Trophoblast cell (in vitro differentiated cells and primary cell): Measurements from ENCODE around the gene ZBTB37.

Experiments
- DNase-seq, 2 donors: peaks; one replicate each; pipeline ENCODE4 v3.0.0-alpha.2; 2016
- H2AFZ ChIP-seq: 2 replicates; pipeline ENCODE4 v1.6.1; 2013; ENCODE audit warnings: low read length, moderate library complexity, mild to moderate bottlenecking; ENCODE audit not compliant: insufficient read depth, poor library complexity
- H2AK5ac ChIP-seq: 2 replicates; pipeline ENCODE4 v1.6.1; 2013; ENCODE audit warnings: mild to moderate bottlenecking, low read length
- H2BK120ac ChIP-seq: 2 replicates; pipeline ENCODE4 v1.6.1; 2013; ENCODE audit warnings: low read length, mild to moderate bottlenecking, moderate library complexity; ENCODE audit not compliant: insufficient read depth, poor library complexity
- H2BK12ac ChIP-seq: 2 replicates; pipeline ENCODE4 v1.6.1; 2013; ENCODE audit warnings: mild to moderate bottlenecking, low read length, moderate library complexity
- H2BK5ac ChIP-seq: 2 replicates; pipeline ENCODE4 v1.6.1; 2013; ENCODE audit warnings: low read length, low read depth, moderate library complexity, mild to moderate bottlenecking; ENCODE audit not compliant: poor library complexity
- H3K14ac ChIP-seq: 2 replicates; pipeline ENCODE4 v1.6.1; 2013; ENCODE audit warnings: mild to moderate bottlenecking, low read length
- H3K18ac ChIP-seq: 2 replicates; pipeline ENCODE4 v1.6.1; 2013; ENCODE audit warnings: mild to moderate bottlenecking, low read length
- H3K23ac ChIP-seq: 2 replicates; pipeline ENCODE4 v1.6.1; 2013; ENCODE audit warnings: low read length
- H3K27ac ChIP-seq: 2 replicates; pipeline ENCODE4 v1.5.1; 2013; ENCODE audit warnings: low read depth, mild to moderate bottlenecking, inconsistent platforms, low read length, moderate library complexity
- H3K27me3 ChIP-seq: 2 replicates; pipeline ENCODE4 v1.6.1; 2013; ENCODE audit warnings: inconsistent platforms, mild to moderate bottlenecking, low read length, moderate library complexity; ENCODE audit not compliant: insufficient read depth
- H3K36me3 ChIP-seq, 2 experiments: 1 replicate in 1 of 2; 2 replicates in 1 of 2; pipeline ENCODE4 v1.6.1; 2013; ENCODE audit warnings: low read length in 2 of 2, mild to moderate bottlenecking in 2 of 2, moderate library complexity in 1 of 2; ENCODE audit not compliant: insufficient read depth in 2 of 2, control insufficient read depth in 1 of 2
- H3K4ac ChIP-seq: 2 replicates; pipeline ENCODE4 v1.6.1; 2013; ENCODE audit warnings: low read depth, mild to moderate bottlenecking, low read length, moderate library complexity
- H3K4me1 ChIP-seq, 2 experiments: 1 replicate in 1 of 2; 2 replicates in 1 of 2; pipeline ENCODE4 v1.6.1; 2013; ENCODE audit warnings: low read length in 2 of 2, mild to moderate bottlenecking in 2 of 2, moderate library complexity in 1 of 2; ENCODE audit not compliant: insufficient read depth in 2 of 2, control insufficient read depth in 1 of 2
- H3K4me2 ChIP-seq: 2 replicates; pipeline ENCODE4 v1.6.1; 2013; ENCODE audit warnings: inconsistent platforms, mild to moderate bottlenecking, low read length, moderate library complexity
- H3K4me3 ChIP-seq: 2 replicates; pipeline ENCODE4 v1.5.1; 2013; ENCODE audit warnings: mild to moderate bottlenecking, low read depth, low read length, inconsistent platforms
- H3K79me1 ChIP-seq: one replicate; pipeline ENCODE4 v1.6.1; 2013; ENCODE audit warnings: low read length
- H3K79me2 ChIP-seq: 2 replicates; pipeline ENCODE4 v1.6.1; 2013; ENCODE audit warnings: low read length, mild to moderate bottlenecking; ENCODE audit not compliant: control insufficient read depth, insufficient read depth, poor library complexity
- H3K9ac ChIP-seq: 2 replicates; pipeline ENCODE4 v1.6.1; 2013; ENCODE audit warnings: mild to moderate bottlenecking, low read length
- H3K9me3 ChIP-seq: 2 replicates; pipeline ENCODE4 v1.6.1; 2013; ENCODE audit warnings: low read depth, mild to moderate bottlenecking, control low read depth, inconsistent platforms, low read length; ENCODE audit not compliant: insufficient read depth
- H4K12ac ChIP-seq: 2 replicates; pipeline ENCODE4 v1.6.1; 2013; ENCODE audit warnings: low read depth, mild to moderate bottlenecking, low read length, moderate library complexity
- H4K8ac ChIP-seq: 2 replicates; pipeline ENCODE4 v1.6.1; 2013; ENCODE audit warnings: low read depth, mild to moderate bottlenecking, low read length, moderate library complexity
- H4K91ac ChIP-seq: one replicate; pipeline ENCODE4 v1.6.1; 2013; ENCODE audit warnings: low read depth, mild to moderate bottlenecking, low read length, moderate library complexity
- WGBS: extraction: QIAGEN DNeasy Blood & Tissue Kit; methylation state at CpG from one replicate; pipeline ENCODE4 v1.1.7; 2013; ENCODE audit warnings: missing lambda C conversion rate; ENCODE audit not compliant: insufficient read length, insufficient coverage; ENCODE audit errors: extremely low coverage; 5-methylcytosine and 5-hydroxymethylcytosine counted together

Gene ZBTB37

GRCh38 chr1:173866413-173867115 lies 1.6 kb upstream of the ZBTB37 start:
- Histone ChIP-seq H3K79me2 (peaks cover 12% of the 10 kb centered on the region), H3K18ac (no peak overlapping the region), H3K27ac (peak overlapping the region; percentile 55), H3K4ac (peak overlapping the region; percentile 76), H3K9ac (peak overlapping the region; percentile 72), H3K79me1 (peaks cover 14% of the 10 kb centered on the region), H4K12ac (no peak overlapping the region), H3K9me3 (no peaks in the 10 kb centered on the region), H2BK120ac (no peak overlapping the region), H4K91ac (no peak overlapping the region), H2AFZ (no peak overlapping the region), H3K27me3 (no peaks in the 10 kb centered on the region), H3K36me3 (peaks cover 18 to 34% of the 10 kb centered on the region in 2 experiments), H3K4me3 (no peak overlapping the region), H4K8ac (no peak overlapping the region), H3K4me1 (no peaks in the 10 kb centered on the region), H2AK5ac (no peak overlapping the region), H2BK5ac (no peak overlapping the region), H3K14ac (no peak overlapping the region), H3K4me2 (peak overlapping the region; percentile 74), H3K23ac (no peak overlapping the region), H2BK12ac (no peak overlapping the region)
- DNase-seq, result no peak
- no CpG with 5 or more reads among the region's 2 CpGs for WGBS

- peak overlapping the region; percentile 60 for H4K12ac ChIP-seq
- H2BK5ac ChIP-seq, result peak overlapping the region; percentile 42
- DNase-seq, result peak in 1 of 2 donors; percentile 49
- no peaks in the 10 kb centered on the region for H3K9me3 ChIP-seq
- H2BK120ac ChIP-seq, result no peak overlapping the region
- peak overlapping the region; percentile 75 for H3K4ac ChIP-seq
- H3K27me3 ChIP-seq, result no peaks in the 10 kb centered on the region
- H3K36me3 ChIP-seq, result peaks cover 18 to 34% of the 10 kb centered on the region in 2 experiments
- H4K91ac ChIP-seq, result peak overlapping the region; percentile 48
- H3K79me2 ChIP-seq, result peaks cover 12% of the 10 kb centered on the region
- H3K4me2 ChIP-seq, result peak overlapping the region; percentile 74
- no CpG with 5 or more reads among the region's 32 CpGs for WGBS
- H3K4me3 ChIP-seq, result peak overlapping the region; percentile 84
- no peak overlapping the region for H2BK12ac ChIP-seq
- H4K8ac ChIP-seq, result peak overlapping the region; percentile 72
- H2AK5ac ChIP-seq, result peak overlapping the region; percentile 69
- H3K27ac ChIP-seq, result peak overlapping the region; percentile 55
- H3K14ac ChIP-seq, result peak overlapping the region; percentile 82
- H3K18ac ChIP-seq, result peak overlapping the region; percentile 66
- no peaks in the 10 kb centered on the region for H3K4me1 ChIP-seq
- peak overlapping the region; percentile 77 for H3K9ac ChIP-seq
- H2AFZ ChIP-seq, result no peak overlapping the region
- H3K23ac ChIP-seq, result no peak overlapping the region
- peaks cover 14% of the 10 kb centered on the region for H3K79me1 ChIP-seq
Observed at GRCh38 chr1:173867141-173867752, 933 bp upstream of the ZBTB37 start.

GRCh38 chr1:173867753-173868265 lies 371 bp upstream of the ZBTB37 start, which contains the start of gene GAS5:
Gene GAS5 (minus strand): TSS chr1:173867989.
- peak within 1 kb of the TSS; percentile 96 for H3K9ac ChIP-seq

DNA sequence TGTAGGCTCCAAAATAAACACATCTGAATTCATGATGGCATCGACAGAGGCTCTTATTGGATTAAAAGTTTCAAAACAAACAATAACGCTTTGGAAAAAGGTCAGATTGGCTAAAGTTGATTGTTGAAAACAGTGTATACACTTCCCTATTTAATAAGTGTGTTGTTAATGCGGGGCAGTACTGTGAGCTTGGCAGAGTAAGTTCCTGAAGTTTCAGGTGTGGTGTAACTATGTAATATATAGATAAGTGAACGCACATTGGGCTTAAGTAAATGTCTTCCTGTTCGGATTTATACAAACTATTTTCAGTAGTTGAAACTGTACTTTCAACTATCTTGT lies 810 bp downstream of the ZBTB37 start:
- no CpG with 5 or more reads among the region's 5 CpGs for WGBS
- Histone ChIP-seq H3K4me1 (no peaks in the 10 kb centered on the region), H3K79me1 (peaks cover 14% of the 10 kb centered on the region), H3K9me3 (no peaks in the 10 kb centered on the region), H4K8ac (peak overlapping the region; percentile 80), H3K4me3 (peak overlapping the region; percentile 90), H2BK5ac (peak overlapping the region; percentile 87), H3K18ac (no peak overlapping the region), H4K12ac (peak overlapping the region; percentile 47), H2BK12ac (peak overlapping the region; percentile 18), H3K79me2 (peaks cover 12% of the 10 kb centered on the region), H3K9ac (peak overlapping the region; percentile 96), H3K27ac (peak overlapping the region; percentile 99), H2AK5ac (no peak overlapping the region), H3K27me3 (no peaks in the 10 kb centered on the region), H2BK120ac (peak overlapping the region; percentile 76), H3K4ac (peak overlapping the region; percentile 43), H3K23ac (no peak overlapping the region), H2AFZ (peak overlapping the region; percentile 80), H4K91ac (peak overlapping the region; percentile 72), H3K4me2 (peak overlapping the region; percentile 98), H3K14ac (no peak overlapping the region), H3K36me3 (peaks cover 12 to 22% of the 10 kb centered on the region in 2 experiments)
- peak in 1 of 2 donors; percentile 29 for DNase-seq

More at GRCh38 chr1:173867753-173868265, 371 bp upstream of the ZBTB37 start, which contains the start of gene GAS5:
- Histone ChIP-seq H2BK5ac (peak within 1 kb of the TSS; percentile 98), H2AFZ (peak within 1 kb of the TSS; percentile 80), H3K27ac (peak within 1 kb of the TSS; percentile 99), H2BK12ac (peak within 1 kb of the TSS; percentile 18), H3K79me2 (peaks cover 12% of the 10 kb centered on the region), H3K18ac (peak within 1 kb of the TSS; percentile 97), H2AK5ac (peak within 1 kb of the TSS; percentile 69), H3K79me1 (peaks cover 14% of the 10 kb centered on the region), H4K8ac (peak within 1 kb of the TSS; percentile 98), H3K27me3 (no peaks in the 10 kb centered on the region), H3K4me3 (peak within 1 kb of the TSS; percentile 90), H3K14ac (peak within 1 kb of the TSS; percentile 98), H3K4me2 (peak within 1 kb of the TSS; percentile 98), H4K12ac (peak within 1 kb of the TSS; percentile 98), H2BK120ac (peak within 1 kb of the TSS; percentile 98), H3K36me3 (peaks cover 13 to 31% of the 10 kb centered on the region in 2 experiments), H4K91ac (peak within 1 kb of the TSS; percentile 98), H3K9me3 (no peaks in the 10 kb centered on the region), H3K23ac (no peak within 1 kb of the TSS), H3K4me1 (no peaks in the 10 kb centered on the region), H3K4ac (peak within 1 kb of the TSS; percentile 89)
- no CpG with 5 or more reads among the region's 30 CpGs for WGBS
- peak; percentile 99 for DNase-seq
